HG03457 (cell line): ENCODE measurements around the gene MED28.

Experiments
- ATAC-seq: cut with Tn5 transposase; IDR thresholded peaks from one replicate; pipeline ENCODE4 v1.9.1; 2021; ENCODE audit warnings: moderate number of reproducible peaks; ENCODE audit not compliant: unreplicated experiment

Gene MED28

GRCh38 chr4:17665346-17665745 lies 50.9 kb downstream of the MED28 start:
- no peak for ATAC-seq

- ATAC-seq, result no peak
These were observed 51.4 kb downstream of the MED28 start for GRCh38 chr4:17665852-17666251.

GRCh38 chr4:17667253-17667652 lies 52.8 kb downstream of the MED28 start:
- no peak for ATAC-seq

- ATAC-seq, result no peak
These were observed 53.3 kb downstream of the MED28 start for GRCh38 chr4:17667653-17668201.

GRCh38 chr4:17670423-17670822 lies 56.0 kb downstream of the MED28 start:
- ATAC-seq, result no peak

- no peak for ATAC-seq
These were observed 66.3 kb downstream of the MED28 start for GRCh38 chr4:17680559-17681280.

GRCh38 chr4:17681281-17682221 lies 67.1 kb downstream of the MED28 start:
- no peak for ATAC-seq

- no peak for ATAC-seq
These were observed 67.8 kb downstream of the MED28 start for GRCh38 chr4:17682222-17682566.
